ENCODE results near the gene RAI2. TPM values are rescaled to one million over a fixed set of nuclear protein-coding genes. Genes with fewer than 3 reads are reported as not detected.

RAI2 gene
- total and polyA plus RNA-seq, 2 donors from 2014 or later: 18.3 to 43.1 TPM

- Histone ChIP-seq H3K4me1 (ENCODE audit: control insufficient read depth in 2 of 3, insufficient read depth in 2 of 3, low read depth in 1 of 3, low read length in 3 of 3) (no peaks in the 10 kb centered on the region), H3K9ac (ENCODE audit: low read length in 3 of 3) (no peak overlapping the region), H3K36me3 (ENCODE audit: control insufficient read depth in 2 of 3, insufficient read depth in 3 of 3, low read length in 3 of 3) (no peaks in the 10 kb centered on the region), H3K27me3 (ENCODE audit: control insufficient read depth, insufficient read depth, low read length) (peaks cover 4% of the 10 kb centered on the region), H3K27ac (ENCODE audit: low read depth in 2 of 2, low read length in 2 of 2) (no peak overlapping the region), H3K9me3 (ENCODE audit: control insufficient read depth in 2 of 3, insufficient read depth in 1 of 3, low read length in 3 of 3) (no peaks in the 10 kb centered on the region), H3K4me3 (ENCODE audit: low read length in 3 of 3) (no peak overlapping the region)
- TF ChIP-seq, protein P1, sequence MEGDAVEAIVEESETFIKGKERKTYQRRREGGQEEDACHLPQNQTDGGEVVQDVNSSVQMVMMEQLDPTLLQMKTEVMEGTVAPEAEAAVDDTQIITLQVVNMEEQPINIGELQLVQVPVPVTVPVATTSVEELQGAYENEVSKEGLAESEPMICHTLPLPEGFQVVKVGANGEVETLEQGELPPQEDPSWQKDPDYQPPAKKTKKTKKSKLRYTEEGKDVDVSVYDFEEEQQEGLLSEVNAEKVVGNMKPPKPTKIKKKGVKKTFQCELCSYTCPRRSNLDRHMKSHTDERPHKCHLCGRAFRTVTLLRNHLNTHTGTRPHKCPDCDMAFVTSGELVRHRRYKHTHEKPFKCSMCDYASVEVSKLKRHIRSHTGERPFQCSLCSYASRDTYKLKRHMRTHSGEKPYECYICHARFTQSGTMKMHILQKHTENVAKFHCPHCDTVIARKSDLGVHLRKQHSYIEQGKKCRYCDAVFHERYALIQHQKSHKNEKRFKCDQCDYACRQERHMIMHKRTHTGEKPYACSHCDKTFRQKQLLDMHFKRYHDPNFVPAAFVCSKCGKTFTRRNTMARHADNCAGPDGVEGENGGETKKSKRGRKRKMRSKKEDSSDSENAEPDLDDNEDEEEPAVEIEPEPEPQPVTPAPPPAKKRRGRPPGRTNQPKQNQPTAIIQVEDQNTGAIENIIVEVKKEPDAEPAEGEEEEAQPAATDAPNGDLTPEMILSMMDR (IDR thresholded peaks at IDR 0.05; ENCODE audit: borderline replicate concordance, extremely low read depth, insufficient read depth): no peak
- intact Hi-C loops (cut with DNase I): no loop called here
- no peak for DNase-seq
- FAIRE-seq: no peak
Observed at GRCh38 chrX:17758382-17758781, 102.7 kb downstream of the RAI2 start.

GRCh38 chrX:17750436-17750835 is 110.7 kb downstream of the RAI2 start:
- peaks cover 0 to 19% (median 4%) of the 10 kb centered on the region in 3 donors for H3K36me3 ChIP-seq (ENCODE audit: control insufficient read depth in 2 of 3, insufficient read depth in 3 of 3, low read length in 3 of 3)
- FAIRE-seq (no peak), DNase-seq (no peak)
- no peaks in the 10 kb centered on the region for H3K9me3 ChIP-seq (ENCODE audit: control insufficient read depth in 2 of 3, insufficient read depth in 1 of 3, low read length in 3 of 3)
- no peak overlapping the region for H3K9ac ChIP-seq (ENCODE audit: low read length in 3 of 3)
- H3K4me1 ChIP-seq (ENCODE audit: control insufficient read depth in 2 of 3, insufficient read depth in 2 of 3, low read depth in 1 of 3, low read length in 3 of 3): no peaks in the 10 kb centered on the region
- H3K4me3 ChIP-seq (ENCODE audit: low read length in 3 of 3): no peak overlapping the region
- intact Hi-C loops (cut with DNase I): no loop called here
- H3K27ac ChIP-seq (ENCODE audit: low read depth in 2 of 2, low read length in 2 of 2): no peak overlapping the region
- TF ChIP-seq, protein P1 (IDR thresholded peaks at IDR 0.05; ENCODE audit: borderline replicate concordance, extremely low read depth, insufficient read depth): no peak
- peaks cover 6% of the 10 kb centered on the region for H3K27me3 ChIP-seq (ENCODE audit: control insufficient read depth, insufficient read depth, low read length)

Other genes with a start within 250 kb of the RAI2 start
- 9.9 TPM for gene SCML1, start 123.8 kb downstream of the RAI2 start, total RNA-seq
- 8.5 TPM for gene SCML1, start 123.8 kb downstream of the RAI2 start, polyA plus RNA-seq (ENCODE audit: insufficient read depth, low read depth, low replicate concordance)